IPS DF 19.7 (cell line): Measurements from ENCODE around the gene AGXT.
"Not testable (repeated sequence)": the region's sequence is repeated elsewhere in the genome, so short reads cannot be mapped to it uniquely, and the experiment has no call there.

Experiments used
- DNase-seq: peaks from one replicate; pipeline ENCODE4 v3.0.0-alpha.2; 2013; ENCODE audit warnings: low read depth, low spot score

The AGXT gene

DNA sequence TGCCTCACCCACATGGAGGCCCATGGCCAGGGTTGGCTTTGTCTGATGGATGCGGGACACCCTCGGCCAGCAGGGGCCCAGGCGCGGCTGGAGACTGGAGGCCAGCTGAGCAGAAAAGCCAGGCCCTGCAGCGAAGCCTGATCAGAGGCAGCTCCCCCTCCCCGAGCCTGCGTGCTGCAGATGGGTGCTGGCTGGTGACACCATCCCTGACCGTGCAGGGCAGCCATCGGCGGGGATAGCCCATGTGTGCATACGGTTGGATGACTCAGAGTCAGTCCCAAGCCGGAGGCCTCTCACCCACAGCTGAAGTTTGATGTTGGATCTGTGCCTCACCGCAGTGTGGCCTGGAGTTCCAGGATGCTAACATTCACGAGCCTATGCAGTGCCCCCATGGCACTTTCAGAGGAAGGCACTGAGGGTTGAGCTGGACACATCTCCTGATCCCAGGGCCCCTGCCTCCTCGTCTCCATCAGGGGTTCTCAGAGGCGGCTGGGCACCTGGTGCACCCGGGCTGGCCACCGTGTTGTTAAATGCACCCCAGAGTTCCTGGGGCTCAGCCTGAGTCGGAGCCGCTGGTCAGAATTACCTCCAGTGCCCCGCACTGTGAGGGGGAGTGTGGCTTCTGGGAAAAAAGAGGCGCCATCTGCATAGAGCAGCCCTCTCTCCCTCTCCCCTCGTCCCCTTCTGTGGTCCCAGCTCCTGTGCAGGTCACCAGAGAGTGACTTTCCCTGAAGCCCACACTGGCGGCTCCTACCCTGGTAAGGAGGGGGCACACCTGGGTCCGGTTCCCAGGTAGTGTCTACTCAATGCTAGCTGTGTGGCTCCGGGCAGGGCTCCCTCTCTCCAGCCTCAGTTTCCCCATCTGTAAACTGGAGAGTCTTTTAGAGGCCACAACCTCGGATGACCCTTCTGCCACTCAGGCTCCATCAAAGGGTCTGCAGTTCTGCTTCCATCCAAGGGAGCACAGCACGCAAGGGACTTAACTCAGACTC is 29.2 kb upstream of the AGXT start:
- DNase-seq: no peak

DNA sequence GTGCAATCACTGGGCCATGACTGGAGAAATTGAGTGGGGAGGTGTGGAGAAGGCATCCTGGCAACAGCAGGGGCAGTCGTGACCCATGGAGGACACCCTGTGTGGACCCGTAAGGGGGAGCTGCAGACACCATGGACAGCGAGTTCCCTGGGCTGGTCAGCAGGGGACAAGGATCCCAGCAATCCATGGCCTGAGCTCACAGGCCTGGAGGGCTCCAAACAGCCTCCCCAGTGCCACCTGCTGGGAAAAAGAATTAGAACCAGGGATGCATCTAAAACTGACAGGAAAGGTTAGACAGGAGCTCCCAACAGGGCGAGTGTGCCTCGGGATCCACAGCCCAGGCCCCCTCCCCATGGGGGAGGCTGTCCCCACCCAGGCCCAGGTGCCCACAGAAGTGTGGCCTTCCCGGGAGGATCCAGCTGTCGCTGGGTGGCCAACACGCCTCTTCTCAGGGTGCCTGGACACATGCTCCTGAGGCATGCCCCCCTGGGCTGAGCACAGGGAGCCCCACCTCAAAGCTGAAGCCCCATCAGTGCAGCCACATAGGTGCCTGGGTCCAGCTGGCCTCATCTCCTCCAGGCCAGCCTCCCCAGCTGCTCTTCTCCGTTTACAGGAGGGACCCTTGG is 28.1 kb upstream of the AGXT start:
- no peak for DNase-seq

DNA sequence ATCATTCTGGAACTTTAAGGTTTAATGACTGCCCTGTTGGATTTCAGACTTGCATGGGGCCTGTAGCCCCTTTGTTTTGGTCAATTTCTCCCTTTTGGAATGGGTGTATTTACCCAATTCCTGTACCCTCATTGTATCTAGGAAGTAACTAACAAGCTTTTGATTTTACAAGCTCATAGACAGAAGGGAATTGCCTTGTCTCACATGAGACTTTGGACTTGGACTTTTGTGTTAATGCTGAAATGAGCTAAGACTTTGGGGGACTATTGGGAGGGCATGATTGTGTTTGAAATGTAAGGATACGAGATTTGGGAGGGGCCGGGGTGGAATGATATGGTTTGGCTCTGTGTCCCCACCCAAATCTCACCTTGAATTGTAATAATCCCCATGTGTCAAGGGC is 22.3 kb upstream of the AGXT start:
- DNase-seq: not testable (repeated sequence)

DNA sequence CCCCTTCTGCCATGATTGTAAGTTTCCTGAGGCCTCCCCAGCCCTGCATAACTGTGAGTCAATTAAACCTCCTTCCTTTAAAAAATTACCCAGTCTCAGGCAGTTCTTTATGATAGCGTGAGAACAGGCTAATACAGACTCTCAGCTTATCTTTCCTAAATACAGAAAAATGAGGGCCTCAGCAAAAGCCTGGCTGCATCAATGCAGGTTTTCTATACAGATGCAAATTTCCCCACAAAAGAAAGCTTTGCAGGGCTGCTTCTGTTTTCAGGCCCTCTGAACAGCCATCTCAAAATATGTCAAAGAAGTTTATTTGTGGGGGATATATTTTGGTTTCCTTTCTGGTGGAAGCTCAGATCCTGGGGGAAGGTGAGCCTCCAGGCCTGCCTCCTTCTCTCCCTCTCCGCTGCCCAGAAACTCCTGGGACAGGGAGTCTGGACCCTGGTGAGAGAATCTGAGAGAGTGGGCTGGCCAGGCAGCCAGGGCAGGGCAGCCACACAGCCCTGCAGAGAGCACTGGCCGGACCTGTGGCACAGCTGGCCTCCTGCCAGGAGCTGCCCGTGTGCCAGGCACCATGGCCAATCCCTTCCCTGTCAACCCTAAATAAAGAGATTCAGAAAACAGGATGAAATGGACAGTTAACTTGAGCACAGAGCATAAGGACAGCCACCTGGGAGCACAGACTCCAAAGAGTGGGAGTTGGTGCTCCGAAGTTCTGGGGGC is 21.6 kb upstream of the AGXT start:
- no peak for DNase-seq

DNA sequence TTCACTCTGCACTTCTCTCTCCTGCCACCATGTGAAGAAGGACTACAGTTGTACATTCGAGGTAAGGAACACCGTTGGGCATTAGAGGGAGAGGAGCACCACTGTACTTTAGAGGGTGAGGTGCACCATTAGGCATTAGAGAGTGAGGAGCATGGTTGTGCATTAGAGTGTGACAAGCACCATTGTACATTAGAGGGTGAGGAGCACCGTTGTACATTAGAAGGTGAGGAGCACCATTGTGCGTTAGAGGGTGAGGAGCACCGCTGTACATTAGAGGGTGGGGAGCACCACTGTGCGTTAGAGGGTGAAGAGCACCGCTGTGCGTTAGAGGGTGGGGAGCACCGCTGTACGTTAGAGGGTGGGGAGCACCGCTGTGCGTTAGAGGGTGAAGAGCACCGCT is 20.8 kb upstream of the AGXT start:
- no peak for DNase-seq

DNA sequence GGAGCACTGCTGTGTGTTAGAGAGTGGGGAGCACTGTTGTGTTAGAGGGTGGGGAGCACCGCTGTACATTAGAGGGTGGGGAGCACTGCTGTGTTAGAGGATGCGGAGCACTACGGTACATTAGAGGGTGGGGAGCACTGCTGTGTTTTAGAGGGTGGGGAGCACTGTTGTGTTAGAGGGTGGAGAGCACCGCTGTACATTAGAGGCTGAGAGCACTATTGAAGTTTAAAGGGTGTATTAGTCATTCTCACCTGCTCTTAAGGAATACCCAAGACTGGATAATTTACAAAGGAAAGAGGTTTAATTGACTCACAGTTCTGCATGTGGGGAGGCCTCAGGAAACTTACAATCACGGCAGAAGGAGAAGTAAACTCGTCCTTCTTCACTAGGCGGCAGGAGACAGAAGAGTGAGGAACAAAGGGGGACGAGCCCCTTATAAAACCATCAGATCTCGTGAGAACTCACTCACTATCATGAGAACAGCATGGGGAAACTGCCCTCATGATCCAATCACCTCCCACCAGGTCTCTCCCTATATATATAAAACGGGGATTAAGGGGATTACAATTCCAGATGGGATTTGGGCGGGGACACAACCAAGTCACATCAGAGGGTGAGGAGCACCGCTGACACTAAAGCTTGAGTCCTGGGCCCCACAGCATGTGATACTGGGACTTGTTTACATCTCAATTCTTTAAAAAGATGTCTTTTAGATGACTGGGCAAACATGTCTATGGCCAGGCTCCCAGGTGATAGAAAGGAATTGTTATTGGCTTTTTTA is 19.5 kb upstream of the AGXT start:
- no peak for DNase-seq

DNA sequence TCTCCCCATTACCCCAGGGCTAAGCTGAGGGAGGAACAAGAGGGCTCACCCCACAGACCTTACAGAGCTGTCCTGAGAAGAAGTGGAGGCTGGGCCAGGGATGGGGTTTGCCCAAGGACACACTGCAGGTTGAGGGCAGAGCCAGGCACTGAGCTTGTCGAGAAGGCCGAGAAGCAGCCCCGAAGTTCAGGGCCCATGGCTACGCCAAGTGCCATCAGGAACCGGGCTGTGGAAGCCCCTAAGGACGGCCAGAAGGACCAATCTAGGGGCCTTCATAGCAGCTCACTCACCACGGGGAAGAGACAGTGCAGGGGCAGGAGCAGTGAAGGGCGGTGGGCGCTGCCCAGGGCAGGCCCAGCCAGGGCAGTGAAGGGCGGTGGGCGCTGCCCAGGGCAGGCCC is 18.6 kb upstream of the AGXT start:
- no peak for DNase-seq

DNA sequence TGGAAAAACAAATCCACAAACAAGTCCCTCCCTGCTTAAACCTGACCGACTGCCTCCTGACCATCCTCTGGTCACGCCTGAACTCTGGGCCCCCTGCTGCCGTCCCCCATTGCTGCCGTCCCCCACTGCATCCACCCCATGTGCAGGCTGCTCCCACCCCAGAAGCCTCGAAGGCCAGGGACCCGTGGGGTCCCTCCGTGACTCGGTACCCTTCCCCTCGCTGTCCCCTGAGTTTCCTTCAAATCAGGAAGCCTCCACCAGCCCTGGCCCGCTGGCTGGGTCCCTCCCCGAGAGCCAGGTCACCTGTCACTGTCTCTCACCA is 17.9 kb upstream of the AGXT start:
- no peak for DNase-seq

DNA sequence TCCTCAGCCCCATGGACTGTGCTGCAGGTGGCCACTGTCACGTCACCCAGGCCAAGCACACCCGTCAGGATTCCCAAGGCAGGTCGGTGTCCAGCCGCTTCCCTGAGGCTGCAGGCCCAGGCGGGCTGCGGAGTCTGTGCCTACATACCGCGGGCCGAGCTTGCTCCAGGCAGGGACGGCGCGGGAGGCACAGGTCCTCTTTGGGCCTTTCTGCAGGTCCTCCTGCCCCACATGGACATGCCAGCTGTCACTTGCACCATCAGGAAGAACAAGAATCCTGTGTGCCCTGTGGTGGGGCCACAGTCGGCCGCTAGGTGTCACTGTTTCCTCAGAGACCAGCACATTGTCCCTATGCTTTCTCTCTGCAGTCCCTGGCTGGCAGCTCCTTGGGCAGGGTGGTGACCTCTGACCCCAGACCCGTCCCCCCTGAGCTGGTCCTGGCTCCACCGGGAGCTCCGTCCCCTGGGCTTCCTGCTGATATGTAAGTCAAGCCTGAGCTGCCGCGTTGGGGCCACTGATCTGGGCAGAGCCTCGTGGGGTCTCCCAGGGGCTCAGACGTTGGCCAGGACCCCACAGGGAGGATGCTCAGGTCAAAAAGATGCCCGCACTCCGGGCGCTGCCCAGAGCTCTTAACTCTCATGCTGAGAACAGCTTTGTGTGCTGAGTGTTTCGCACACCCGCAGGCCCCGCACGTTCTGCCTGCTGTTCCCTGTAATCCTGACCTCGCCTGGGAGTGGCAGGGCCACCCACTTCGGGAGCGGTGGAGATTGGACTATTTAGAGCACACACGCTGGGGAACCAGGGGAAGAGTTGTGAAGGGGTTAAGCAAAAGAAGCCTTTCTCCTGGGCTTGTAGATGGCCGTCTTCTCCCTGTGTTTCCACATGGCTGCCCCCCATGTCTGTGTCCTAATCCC is 17.3 kb upstream of the AGXT start:
- peak; percentile 57 for DNase-seq

DNA sequence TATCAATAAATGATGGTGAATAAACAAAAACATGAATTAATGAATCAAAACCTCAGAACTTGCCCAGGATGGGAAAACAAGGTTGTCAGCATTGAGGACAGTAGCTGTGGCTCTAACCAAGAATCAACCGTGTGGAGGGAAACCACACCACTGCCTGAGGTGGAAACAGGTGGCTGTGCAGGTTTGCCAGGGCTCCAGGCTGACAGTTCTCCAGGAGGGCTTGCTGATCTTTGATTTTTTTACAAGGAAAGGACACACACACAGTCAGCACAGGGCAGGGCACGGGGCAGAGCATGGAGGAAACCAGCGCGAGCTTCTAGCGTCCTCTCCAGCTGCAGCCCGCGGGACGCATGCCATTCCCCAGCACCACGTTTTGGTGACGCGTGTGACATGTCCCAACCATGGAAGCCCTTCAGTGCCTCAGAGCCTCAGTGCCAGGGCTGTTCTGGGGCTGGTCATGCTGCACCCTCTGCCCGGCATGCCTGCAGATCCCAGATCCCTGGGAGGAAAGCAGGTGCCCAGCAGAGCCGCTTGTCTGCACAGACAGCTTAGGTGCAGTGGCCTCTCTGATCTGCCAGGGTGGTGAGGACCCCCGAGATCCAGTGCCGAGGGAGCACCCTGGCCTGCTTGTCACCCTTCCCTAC is 15.8 kb upstream of the AGXT start:
- no peak for DNase-seq

DNA sequence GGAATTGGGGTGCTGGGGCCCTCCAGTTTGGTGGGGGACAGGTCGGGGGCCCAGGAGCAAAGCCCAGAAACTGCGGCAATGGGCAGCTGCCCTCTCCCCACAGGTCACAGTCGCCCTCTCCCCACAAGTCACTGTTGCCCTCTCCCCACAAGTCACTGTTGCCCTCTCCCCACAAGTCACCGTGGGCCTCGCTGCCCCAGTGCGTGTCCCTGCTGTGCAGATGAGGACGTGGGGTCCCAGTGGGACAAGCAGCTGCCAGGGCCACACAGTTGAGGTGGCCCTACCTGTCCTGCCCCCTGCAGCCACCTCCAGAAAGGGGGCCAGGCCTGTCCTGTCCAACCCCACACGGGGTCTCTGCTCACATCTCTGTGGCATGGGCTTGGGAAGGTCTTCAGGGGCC is 13.0 kb upstream of the AGXT start:
- DNase-seq: no peak

DNA sequence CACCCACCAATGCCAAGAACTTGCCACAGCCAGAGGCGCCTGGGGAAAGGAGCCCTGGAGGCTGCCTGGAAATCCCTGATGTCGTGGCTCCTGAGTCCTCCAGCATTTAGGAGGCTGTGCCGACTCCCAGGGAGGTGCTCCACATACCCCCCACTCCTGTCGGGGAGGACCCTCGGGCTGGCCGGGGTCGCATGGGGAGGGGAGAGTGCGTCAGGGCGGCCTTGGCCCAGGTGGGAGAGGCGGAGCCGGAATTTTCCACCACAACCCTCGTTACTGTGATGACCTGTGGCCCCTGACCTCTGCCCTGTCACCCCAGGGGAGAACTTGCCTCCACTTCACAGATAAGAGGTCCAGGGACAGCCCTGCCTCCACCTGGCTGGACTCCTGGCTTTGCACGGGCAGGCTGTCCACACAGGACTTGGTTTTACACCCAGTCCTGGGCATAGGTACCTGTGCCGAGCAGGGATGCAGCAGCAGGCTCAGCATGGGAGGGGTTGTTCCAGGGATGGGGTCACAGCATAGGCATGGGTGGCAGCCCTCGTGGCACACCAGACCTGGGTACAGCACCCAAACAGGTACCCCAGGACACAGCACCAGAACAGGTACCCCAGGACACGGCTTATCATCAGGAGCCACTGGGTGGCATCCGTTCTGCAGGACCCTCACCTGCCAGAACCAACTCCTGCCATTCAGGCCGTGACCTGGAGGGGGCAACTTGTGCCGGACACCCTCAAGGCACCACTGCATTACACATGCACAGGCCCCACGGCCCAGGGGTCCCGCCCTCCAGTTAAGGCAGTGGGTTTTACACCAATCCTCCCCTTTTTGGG is 12.3 kb upstream of the AGXT start:
- DNase-seq: peak; percentile 28

DNA sequence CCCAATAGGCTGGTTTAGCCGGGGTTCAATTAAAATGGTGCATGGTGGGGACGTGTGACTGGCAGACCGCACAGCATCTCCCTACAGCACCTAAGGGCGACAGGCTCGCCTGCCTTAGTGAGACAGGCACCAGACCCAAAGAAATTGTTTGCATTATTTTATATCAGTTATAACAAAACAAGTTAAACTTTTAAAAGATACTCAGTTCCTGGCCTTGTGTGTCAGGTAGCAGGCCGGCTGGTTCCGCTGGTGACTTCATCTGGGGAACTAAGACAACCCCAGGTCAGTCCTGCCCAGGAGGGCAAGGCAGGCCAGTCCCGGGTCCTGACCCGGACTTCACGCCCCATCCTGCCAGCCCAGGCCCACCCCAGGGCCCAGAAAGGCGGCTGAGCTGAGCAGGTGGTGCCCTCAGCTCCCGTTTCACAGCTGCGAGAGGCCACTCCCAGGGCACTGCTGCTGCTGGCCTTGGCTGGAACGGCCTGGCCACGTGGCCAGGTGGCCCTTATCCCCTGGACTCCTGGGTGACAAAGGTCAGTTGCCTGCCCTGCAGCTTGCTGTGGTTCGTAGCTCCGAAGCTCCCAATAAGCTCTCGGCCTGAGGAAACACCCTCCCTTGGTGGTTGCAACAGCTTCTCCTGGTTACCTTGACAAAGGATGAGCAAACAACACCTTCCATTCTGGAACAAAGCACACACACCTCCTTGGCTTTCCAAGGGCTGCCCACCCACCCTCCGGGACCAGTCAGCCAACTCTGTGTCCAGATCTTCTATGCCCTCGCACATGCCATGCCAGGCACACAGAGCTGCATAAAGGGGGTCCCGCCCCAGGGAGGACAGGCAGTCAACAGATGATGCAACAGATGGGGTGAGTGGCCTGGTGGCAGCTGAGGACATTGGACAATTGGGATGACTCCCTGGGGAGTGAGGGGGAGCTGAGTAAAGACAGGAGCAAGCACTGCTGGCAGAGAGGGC is 11.3 kb upstream of the AGXT start:
- DNase-seq: no peak

DNA sequence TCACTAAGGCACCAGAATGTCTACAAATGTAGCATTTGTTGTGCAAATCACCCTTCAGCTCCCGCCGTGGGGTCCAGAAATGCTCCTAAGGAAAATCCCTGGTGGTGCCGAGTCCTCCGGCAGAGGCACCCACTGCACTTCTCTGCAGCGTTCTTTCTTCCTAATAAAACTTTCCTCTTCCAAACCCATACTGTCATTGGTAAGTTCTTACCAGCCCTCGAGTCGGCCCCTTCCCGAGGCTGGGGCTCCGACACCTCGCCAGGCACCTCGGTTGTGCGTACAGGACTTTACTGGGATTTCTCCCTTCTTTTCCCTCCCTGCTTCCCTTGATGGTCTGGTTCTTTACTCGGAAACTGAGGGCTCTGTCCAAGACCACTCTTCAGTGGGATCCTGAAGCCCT is 10.3 kb upstream of the AGXT start:
- no peak for DNase-seq

DNA sequence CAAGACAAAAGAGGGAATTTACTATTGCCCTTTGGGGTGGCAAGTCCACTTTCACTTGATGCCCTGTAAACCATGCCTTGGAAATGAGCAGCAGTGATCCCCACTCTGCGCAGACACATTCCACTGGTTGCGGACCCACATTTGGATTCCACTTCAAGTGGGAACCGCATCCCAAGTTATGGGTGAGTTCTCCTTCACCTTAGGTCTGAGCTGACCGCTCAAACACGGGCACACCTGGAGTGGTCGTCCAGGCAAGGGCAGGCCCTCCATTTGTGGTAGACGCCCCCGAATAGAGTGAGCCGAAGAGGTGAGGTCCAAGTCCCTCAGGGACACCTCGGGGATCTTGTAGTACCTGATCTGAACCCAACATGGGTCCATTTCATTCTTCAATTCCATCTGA is 9.8 kb upstream of the AGXT start:
- DNase-seq: no peak

DNA sequence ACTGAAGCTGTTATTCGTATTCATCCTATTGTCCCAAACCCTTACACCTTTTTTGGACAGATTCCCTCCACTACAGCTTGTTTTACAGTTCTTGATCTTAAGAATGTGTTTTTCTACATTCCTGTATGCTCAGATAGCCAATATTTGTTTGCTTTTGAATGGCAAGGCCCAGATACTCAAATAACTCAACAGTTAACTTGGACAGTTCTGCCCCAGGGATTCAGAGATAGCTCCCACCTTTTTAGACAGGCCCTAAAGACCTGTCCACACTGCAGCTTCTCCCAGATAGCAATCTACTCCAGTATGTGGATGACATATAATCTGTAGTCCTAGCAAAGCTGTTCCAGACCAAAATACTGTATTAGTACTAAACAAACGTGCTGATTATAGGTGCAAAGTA is 7.1 kb upstream of the AGXT start:
- no peak for DNase-seq

DNA sequence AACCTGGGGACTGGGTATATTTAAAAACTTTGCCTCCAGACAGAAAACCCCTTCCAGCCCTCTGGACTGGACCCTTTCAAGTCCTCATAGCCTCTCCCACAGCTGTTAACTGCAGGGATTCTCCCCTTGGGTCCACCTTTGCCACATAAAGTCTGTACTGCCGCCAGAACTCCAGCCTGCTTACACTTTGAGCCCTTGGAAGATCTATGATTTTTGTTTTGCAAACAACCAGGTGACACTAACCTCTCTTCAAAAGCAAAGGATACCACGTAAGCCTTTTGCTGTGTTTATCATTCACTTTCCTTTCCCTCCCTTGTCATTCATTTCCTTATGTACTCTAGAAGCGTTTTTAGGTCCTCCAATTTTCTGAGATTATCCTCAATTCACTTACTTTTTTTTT is 4.1 kb upstream of the AGXT start:
- DNase-seq: no peak

DNA sequence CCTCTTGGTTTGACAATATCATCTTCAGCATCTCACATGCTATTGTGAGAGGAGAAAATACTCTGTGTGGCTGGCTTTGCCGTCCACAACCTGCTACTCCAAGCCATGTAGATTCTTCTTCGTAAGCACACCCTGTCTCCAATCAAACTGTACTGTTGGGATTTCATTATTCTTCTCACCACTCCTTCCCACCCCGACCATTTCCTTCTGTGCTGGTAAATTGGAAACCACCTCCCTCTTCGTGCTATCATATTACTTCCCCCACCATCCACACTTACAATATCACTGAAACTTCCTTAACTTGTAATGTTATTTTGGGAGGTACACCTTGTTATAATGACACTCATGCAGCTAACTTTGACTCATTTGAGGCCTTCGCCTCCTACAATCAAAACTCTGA is 3.2 kb upstream of the AGXT start:
- DNase-seq: no peak
